HG02642 (cell line): ENCODE results near the gene NLGN2.
"Not testable (repeated sequence)": the region's sequence is repeated elsewhere in the genome, so short reads cannot be mapped to it uniquely, and the experiment has no call there.

Source experiments
- ATAC-seq: cut with Tn5 transposase; IDR thresholded peaks from one replicate; pipeline ENCODE4 v1.9.1; 2021; ENCODE audit warnings: mild to moderate bottlenecking; ENCODE audit not compliant: unreplicated experiment, poor library complexity

The NLGN2 gene

GRCh38 chr17:7407485-7408251, at the start of gene NLGN2:
Gene NLGN2 (plus strand): TSS chr17:7407845. CDS start chr17:7408256, 411 bp downstream.
- ATAC-seq, result no peak

- ATAC-seq, result no peak
These were observed 45.7 kb upstream of the NLGN2 start for GRCh38 chr17:7361906-7362305.

- no peak for ATAC-seq
These were observed 44.3 kb upstream of the NLGN2 start for GRCh38 chr17:7363311-7363710.

GRCh38 chr17:7365963-7366362, 41.7 kb upstream of the NLGN2 start:
- ATAC-seq, result not testable (repeated sequence)

- no peak for ATAC-seq
These were observed 40.6 kb upstream of the NLGN2 start for GRCh38 chr17:7367083-7367482.

GRCh38 chr17:7367918-7368598, 39.6 kb upstream of the NLGN2 start:
- no peak for ATAC-seq

GRCh38 chr17:7368599-7368994, 39.0 kb upstream of the NLGN2 start:
- not testable (repeated sequence) for ATAC-seq

- ATAC-seq, result no peak
These were observed 37.8 kb upstream of the NLGN2 start for GRCh38 chr17:7369825-7370224.

- ATAC-seq, result no peak
These were observed 36.8 kb upstream of the NLGN2 start for GRCh38 chr17:7370853-7371252.

- ATAC-seq, result no peak
These were observed 33.3 kb upstream of the NLGN2 start for GRCh38 chr17:7374353-7374752.

- no peak for ATAC-seq
These were observed 28.5 kb upstream of the NLGN2 start for GRCh38 chr17:7379134-7379533.

- no peak for ATAC-seq
These were observed 27.3 kb upstream of the NLGN2 start for GRCh38 chr17:7380321-7380720.

GRCh38 chr17:7380855-7381683, 26.6 kb upstream of the NLGN2 start, which contains the start of gene TNK1:
Gene TNK1 (plus strand): TSS chr17:7381089. CDS start chr17:7382927, 1,838 bp downstream.
- no peak for ATAC-seq

- ATAC-seq, result no peak
These were observed 24.7 kb upstream of the NLGN2 start for GRCh38 chr17:7382901-7383300.

- ATAC-seq, result no peak
These were observed 24.3 kb upstream of the NLGN2 start for GRCh38 chr17:7383371-7383741.

- peak; percentile 67 for ATAC-seq
These were observed 23.7 kb upstream of the NLGN2 start for GRCh38 chr17:7383742-7384488.

- no peak for ATAC-seq
These were observed 23.1 kb upstream of the NLGN2 start for GRCh38 chr17:7384489-7385081.

- no peak for ATAC-seq
These were observed 18.8 kb upstream of the NLGN2 start for GRCh38 chr17:7388856-7389255.

- no peak for ATAC-seq
These were observed 17.4 kb upstream of the NLGN2 start for GRCh38 chr17:7389924-7390910.
